MCF 10A (cell line): ENCODE data around the gene ZNF518A. TPM values are rescaled to one million over a fixed set of nuclear protein-coding genes. Genes with fewer than 3 reads are reported as not detected.
A peak's percentile ranks its signal among the peaks of the same experiment; 100 is the strongest.

Source experiments
- BruUV-seq: library from RNA; stranded (reverse); fragments of 400-500 nt; replicated peaks from 2 replicates; lab custom pipeline; 2021; lab: Mats Ljungman, UMichigan
- CTCF ChIA-PET: fragments of 300-600 bp; sonication (Branson Sonifier 250); formaldehyde crosslinking; extraction: SDS; loops from one replicate; lab custom pipeline; 2021; ENCODE audit warnings: antibody characterized with exemption, inconsistent platforms; lab: Yijun Ruan, JAX
- POLR2A ChIA-PET: fragments of 300-600, 350-650 bp; sonication (Branson Sonifier 250); formaldehyde crosslinking; extraction: SDS; loops from one replicate; lab custom pipeline; 2020; ENCODE audit warnings: antibody characterized with exemption, inconsistent platforms; lab: Yijun Ruan, JAX
- DNase-seq: peaks from one replicate; pipeline ENCODE4 v3.0.0-alpha.2; 2018; ENCODE audit not compliant: unreplicated experiment
- H3K27ac Mint-ChIP-seq: one replicate; pipeline ENCODE4 v1.8.0; 2022; ENCODE audit warnings: mild to moderate bottlenecking, low read depth, mixed read lengths; ENCODE audit not compliant: unreplicated experiment
- H3K27me3 Mint-ChIP-seq: one replicate; pipeline ENCODE4 v1.8.0; 2022; ENCODE audit warnings: mixed read lengths; ENCODE audit not compliant: insufficient read depth, unreplicated experiment
- H3K36me3 Mint-ChIP-seq: one replicate; pipeline ENCODE4 v1.8.0; 2022; ENCODE audit warnings: mild to moderate bottlenecking, moderate library complexity, mixed read lengths; ENCODE audit not compliant: insufficient read depth, unreplicated experiment
- H3K4me1 Mint-ChIP-seq: one replicate; pipeline ENCODE4 v1.8.0; 2022; ENCODE audit warnings: mixed read lengths; ENCODE audit not compliant: insufficient read depth, unreplicated experiment
- H3K4me3 Mint-ChIP-seq: one replicate; pipeline ENCODE4 v1.8.0; 2022; ENCODE audit warnings: mild to moderate bottlenecking, moderate library complexity, mixed read lengths; ENCODE audit not compliant: unreplicated experiment
- H3K9me3 Mint-ChIP-seq: one replicate; pipeline ENCODE4 v1.8.0; 2022; ENCODE audit warnings: mixed read lengths; ENCODE audit not compliant: unreplicated experiment
- intact Hi-C: fragments of 100-400 bp; cut with micrococcal nuclease; formaldehyde crosslinking; loops from 2 replicates; pipeline ENCODE4 v1.14.1; 2022
- total RNA-seq: library from RNA; stranded (reverse); gene quantifications from 2 replicates; pipeline ENCODE4 v1.2.3, GENCODE V29; 2022
- TF ChIP-seq, protein P1 (sequence below): fragments of 200-600 bp; IDR thresholded peaks from one replicate; pipeline ENCODE4 v1.8.0; 2022; ENCODE audit warnings: antibody characterized with exemption, mild to moderate bottlenecking; ENCODE audit not compliant: unreplicated experiment

Gene ZNF518A
- total RNA-seq, 1 experiment from 2014 or later: 14.7 TPM

DNA sequence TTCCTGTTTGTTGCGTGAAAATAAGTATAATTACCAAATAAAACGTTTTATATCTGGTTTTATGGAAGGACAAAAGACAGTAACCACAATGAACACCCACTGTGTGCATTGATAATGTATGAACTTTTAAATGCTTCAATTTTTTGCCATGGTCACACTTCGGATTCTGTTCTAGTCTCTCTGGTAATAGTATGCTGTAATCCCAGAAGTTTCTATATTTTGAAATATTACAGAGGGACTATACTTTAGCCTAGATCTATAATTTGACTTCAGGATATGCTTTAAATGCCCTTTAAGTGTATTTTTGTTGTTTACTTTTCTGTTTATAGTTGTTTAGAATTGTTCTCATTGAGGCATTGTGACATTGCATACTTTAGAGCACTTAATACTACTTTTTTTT is 1.5 kb downstream of the ZNF518A start:
- no TSS peak for BruUV-seq
- Mint-ChIP-seq H3K4me3 (peak overlapping the region; percentile 84), H3K9me3 (no peaks in the 10 kb centered on the region), H3K27ac (no peak overlapping the region), H3K36me3 (peaks cover 22% of the 10 kb centered on the region), H3K27me3 (no peaks in the 10 kb centered on the region), H3K4me1 (peaks cover 6% of the 10 kb centered on the region)
- TF ChIP-seq, protein P1, sequence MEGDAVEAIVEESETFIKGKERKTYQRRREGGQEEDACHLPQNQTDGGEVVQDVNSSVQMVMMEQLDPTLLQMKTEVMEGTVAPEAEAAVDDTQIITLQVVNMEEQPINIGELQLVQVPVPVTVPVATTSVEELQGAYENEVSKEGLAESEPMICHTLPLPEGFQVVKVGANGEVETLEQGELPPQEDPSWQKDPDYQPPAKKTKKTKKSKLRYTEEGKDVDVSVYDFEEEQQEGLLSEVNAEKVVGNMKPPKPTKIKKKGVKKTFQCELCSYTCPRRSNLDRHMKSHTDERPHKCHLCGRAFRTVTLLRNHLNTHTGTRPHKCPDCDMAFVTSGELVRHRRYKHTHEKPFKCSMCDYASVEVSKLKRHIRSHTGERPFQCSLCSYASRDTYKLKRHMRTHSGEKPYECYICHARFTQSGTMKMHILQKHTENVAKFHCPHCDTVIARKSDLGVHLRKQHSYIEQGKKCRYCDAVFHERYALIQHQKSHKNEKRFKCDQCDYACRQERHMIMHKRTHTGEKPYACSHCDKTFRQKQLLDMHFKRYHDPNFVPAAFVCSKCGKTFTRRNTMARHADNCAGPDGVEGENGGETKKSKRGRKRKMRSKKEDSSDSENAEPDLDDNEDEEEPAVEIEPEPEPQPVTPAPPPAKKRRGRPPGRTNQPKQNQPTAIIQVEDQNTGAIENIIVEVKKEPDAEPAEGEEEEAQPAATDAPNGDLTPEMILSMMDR: no peak
- ChIA-PET CTCF (no interaction called here), POLR2A (no interaction called here)
- intact Hi-C loops: loop anchor here (2.0 to 10.0 kb wide), 2 partner anchors 89 to 117 kb away; partner anchors contain the start of gene CCNJ
- DNase-seq: no peak

- intact Hi-C loops: loop anchor here (10.0 kb wide), 1 partner anchor 118 kb away; no protein-coding TSS in a partner anchor
- DNase-seq: peak; percentile 9
- BruUV-seq: no TSS peak
Measured at GRCh38 chr10:96133135-96133534, 3.0 kb downstream of the ZNF518A start.

DNA sequence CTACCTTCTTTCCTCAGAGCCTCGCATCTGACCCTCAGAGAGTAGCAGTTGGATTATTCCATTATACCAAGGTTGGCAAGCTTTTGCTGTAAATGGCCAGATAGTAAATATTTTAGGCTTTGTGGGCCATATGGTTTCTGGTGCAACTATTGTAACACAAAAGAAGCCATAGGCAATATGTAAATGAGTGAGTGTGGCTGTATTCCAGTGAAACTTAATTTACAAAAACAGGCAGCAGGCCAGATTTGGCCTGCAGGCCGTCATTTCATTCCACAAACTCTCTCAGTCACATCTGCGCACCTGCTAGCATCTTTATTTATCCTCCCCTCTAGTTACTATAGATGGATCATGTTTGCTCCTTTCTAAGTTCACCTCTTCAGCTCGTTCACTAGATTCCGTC is 6.7 kb downstream of the ZNF518A start:
- Mint-ChIP-seq H3K27ac (no peak overlapping the region), H3K27me3 (no peaks in the 10 kb centered on the region), H3K36me3 (peaks cover 33% of the 10 kb centered on the region), H3K4me3 (no peak overlapping the region), H3K9me3 (no peaks in the 10 kb centered on the region), H3K4me1 (peaks cover 6% of the 10 kb centered on the region)
- no TSS peak for BruUV-seq
- POLR2A ChIA-PET: interaction anchor here (0.7 kb wide), 1 partner anchor 128 kb away, joined by 3 read pairs; no protein-coding TSS in a partner anchor
- intact Hi-C loops: loop anchor here (10.0 kb wide), 1 partner anchor 122 kb away; no protein-coding TSS in a partner anchor
- CTCF ChIA-PET: no interaction called here
- no peak for DNase-seq
- TF ChIP-seq, protein P1: no peak

More at GRCh38 chr10:96133135-96133534, 3.0 kb downstream of the ZNF518A start:
- TF ChIP-seq, protein P1: no peak
- Mint-ChIP-seq H3K36me3 (peaks cover 32% of the 10 kb centered on the region), H3K27ac (no peak overlapping the region), H3K4me1 (peaks cover 6% of the 10 kb centered on the region), H3K4me3 (no peak overlapping the region), H3K27me3 (no peaks in the 10 kb centered on the region), H3K9me3 (no peaks in the 10 kb centered on the region)
- CTCF ChIA-PET: interaction anchor here (0.6 to 0.9 kb wide), 2 partner anchors 116 to 238 kb away, joined by 3 to 5 read pairs; no protein-coding TSS in a partner anchor
- POLR2A ChIA-PET: no interaction called here

DNA sequence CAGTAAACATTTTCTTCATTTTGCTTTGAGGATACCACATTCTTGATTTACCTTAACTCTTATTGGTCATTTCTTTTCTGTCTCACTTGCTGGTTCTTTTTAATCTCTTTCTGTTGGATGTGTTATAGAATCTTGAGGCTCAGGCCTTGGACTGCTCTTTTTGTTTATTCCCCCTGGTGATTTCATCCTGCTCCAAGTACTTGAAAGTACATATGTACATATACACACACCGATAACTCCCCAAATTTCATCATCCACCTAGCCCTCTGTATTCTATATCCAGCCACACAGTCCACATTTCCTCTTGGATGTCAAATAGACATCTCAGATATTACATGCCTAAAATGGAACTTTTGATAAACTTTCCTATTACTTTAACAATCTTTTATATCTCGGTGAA is 7.5 kb downstream of the ZNF518A start:
- POLR2A ChIA-PET: interaction anchor here (0.7 kb wide), 1 partner anchor 129 kb away, joined by 3 read pairs; no protein-coding TSS in a partner anchor
- TF ChIP-seq, protein P1: no peak
- H3K27me3 Mint-ChIP-seq: no peaks in the 10 kb centered on the region
- no peak for DNase-seq
- intact Hi-C loops: loop anchor here (10.0 kb wide), 1 partner anchor 123 kb away; no protein-coding TSS in a partner anchor
- H3K27ac Mint-ChIP-seq: no peak overlapping the region
- peaks cover 6% of the 10 kb centered on the region for H3K4me1 Mint-ChIP-seq
- peaks cover 37% of the 10 kb centered on the region for H3K36me3 Mint-ChIP-seq
- no TSS peak for BruUV-seq
- CTCF ChIA-PET: interaction anchor here (0.6 to 0.9 kb wide), 2 partner anchors 92 to 1532 kb away, joined by 3 to 4 read pairs; no protein-coding TSS in a partner anchor
- H3K4me3 Mint-ChIP-seq: no peak overlapping the region
- H3K9me3 Mint-ChIP-seq: no peaks in the 10 kb centered on the region
